ENCODE measurements around the gene ZNF521.

Gene ZNF521

DNA sequence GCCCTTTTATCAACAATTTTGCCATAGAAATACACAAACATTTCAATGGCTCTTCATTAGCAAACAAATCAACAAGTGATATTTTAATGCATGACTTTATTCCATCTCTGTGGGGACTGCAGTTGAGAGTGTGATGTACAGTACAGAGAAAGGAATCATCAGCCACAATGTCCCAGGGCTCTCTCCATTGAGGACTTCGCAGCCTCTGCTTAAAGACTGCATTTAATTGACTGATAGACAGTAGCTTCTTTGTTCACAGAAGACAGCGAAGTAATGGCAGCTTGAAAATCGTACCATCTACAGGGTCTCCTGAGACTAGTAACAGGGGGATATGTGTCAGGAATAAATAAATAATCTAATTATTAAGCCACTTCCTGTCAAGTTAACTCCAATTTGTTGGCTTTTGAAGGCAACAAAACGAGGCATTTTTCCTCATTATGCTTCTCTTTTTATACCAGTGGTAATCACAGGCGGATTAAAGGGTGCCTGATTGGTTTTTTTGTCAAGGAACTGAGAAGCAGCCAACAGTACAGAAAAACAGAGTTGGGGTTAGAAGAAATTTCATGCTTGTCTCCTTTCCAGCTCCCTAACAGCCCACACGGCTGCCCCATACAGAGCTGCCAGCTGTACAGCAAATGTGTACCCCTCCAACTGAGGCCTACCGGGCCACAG is 164.3 kb downstream of the ZNF521 start:
- TF ChIP-seq, protein P1, sequence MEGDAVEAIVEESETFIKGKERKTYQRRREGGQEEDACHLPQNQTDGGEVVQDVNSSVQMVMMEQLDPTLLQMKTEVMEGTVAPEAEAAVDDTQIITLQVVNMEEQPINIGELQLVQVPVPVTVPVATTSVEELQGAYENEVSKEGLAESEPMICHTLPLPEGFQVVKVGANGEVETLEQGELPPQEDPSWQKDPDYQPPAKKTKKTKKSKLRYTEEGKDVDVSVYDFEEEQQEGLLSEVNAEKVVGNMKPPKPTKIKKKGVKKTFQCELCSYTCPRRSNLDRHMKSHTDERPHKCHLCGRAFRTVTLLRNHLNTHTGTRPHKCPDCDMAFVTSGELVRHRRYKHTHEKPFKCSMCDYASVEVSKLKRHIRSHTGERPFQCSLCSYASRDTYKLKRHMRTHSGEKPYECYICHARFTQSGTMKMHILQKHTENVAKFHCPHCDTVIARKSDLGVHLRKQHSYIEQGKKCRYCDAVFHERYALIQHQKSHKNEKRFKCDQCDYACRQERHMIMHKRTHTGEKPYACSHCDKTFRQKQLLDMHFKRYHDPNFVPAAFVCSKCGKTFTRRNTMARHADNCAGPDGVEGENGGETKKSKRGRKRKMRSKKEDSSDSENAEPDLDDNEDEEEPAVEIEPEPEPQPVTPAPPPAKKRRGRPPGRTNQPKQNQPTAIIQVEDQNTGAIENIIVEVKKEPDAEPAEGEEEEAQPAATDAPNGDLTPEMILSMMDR (IDR thresholded peaks at IDR 0.05; ENCODE audit: low read depth, low read length) = no peak
- DNase-seq (ENCODE audit: low read depth, low spot score) = no peak
- no peak overlapping the region for H3K4me3 ChIP-seq (ENCODE audit: low read depth, low read length)
- in situ Hi-C loops (cut with HindIII; ENCODE audit: low sequenced_read_pairs) = no loop called here

- in situ Hi-C loops (cut with HindIII; ENCODE audit: low sequenced_read_pairs) = no loop called here
- no peak for DNase-seq (ENCODE audit: low read depth, low spot score)
- TF ChIP-seq, protein P1 (IDR thresholded peaks at IDR 0.05; ENCODE audit: low read depth, low read length) = no peak
- H3K4me3 ChIP-seq (ENCODE audit: low read depth, low read length) = no peak overlapping the region
These were observed 165.1 kb downstream of the ZNF521 start for GRCh38 chr18:25186871-25187270.

DNA sequence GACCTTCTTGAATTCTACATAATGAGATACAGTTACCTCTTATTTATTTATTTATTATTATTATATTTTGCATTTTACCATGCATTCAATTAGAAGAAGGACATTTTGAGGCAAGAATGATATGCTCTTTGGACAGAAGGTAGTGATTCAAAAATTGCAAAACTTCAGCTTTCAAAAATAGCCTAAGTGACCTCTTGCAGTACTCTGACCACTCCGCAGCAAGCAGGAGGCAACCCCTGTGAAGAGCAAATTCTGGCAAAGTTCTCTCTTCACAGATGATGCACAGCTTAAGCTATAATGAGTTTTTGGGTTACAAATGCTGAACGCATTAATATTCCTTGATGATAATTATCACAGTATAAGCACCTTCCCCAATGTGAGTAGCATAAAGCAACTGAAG is 170.0 kb downstream of the ZNF521 start:
- in situ Hi-C loops (cut with HindIII; ENCODE audit: low sequenced_read_pairs) = no loop called here
- DNase-seq (ENCODE audit: low read depth, low spot score) = no peak
- TF ChIP-seq, protein P1 (IDR thresholded peaks at IDR 0.05; ENCODE audit: low read depth, low read length) = no peak

DNA sequence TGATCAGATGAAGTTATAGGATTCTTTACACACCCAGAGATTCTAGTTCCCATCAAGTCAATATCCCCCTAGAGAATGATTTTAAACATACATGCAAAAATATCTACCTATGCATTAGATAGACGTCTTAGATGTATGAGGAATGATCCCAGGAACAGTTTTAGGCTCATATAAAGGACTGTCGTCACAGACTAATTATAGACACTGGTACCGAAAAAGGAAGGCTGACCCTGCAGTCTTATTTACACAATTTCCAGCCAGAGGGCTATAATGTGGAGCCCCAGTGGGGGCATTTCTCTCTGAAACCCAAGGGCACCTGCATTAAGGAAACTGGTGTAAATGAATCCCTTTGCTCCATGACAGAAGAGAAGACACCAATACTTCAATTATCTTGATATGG is 170.4 kb downstream of the ZNF521 start:
- in situ Hi-C loops (cut with HindIII; ENCODE audit: low sequenced_read_pairs) = no loop called here
- no peak overlapping the region for H3K4me3 ChIP-seq (ENCODE audit: low read depth, low read length)
- TF ChIP-seq, protein P1 (IDR thresholded peaks at IDR 0.05; ENCODE audit: low read depth, low read length) = no peak
- DNase-seq (ENCODE audit: low read depth, low spot score) = no peak

More for the DNA sequence above, 170.0 kb downstream of the ZNF521 start:
- no peak overlapping the region for H3K4me3 ChIP-seq (ENCODE audit: low read depth, low read length)

GRCh38 chr18:25180973-25181548 is 170.9 kb downstream of the ZNF521 start:
- no peak overlapping the region for H3K4me3 ChIP-seq (ENCODE audit: low read depth, low read length)
- in situ Hi-C loops (cut with HindIII; ENCODE audit: low sequenced_read_pairs) = no loop called here
- TF ChIP-seq, protein P1 (IDR thresholded peaks at IDR 0.05; ENCODE audit: low read depth, low read length) = no peak
- DNase-seq (ENCODE audit: low read depth, low spot score) = no peak

DNA sequence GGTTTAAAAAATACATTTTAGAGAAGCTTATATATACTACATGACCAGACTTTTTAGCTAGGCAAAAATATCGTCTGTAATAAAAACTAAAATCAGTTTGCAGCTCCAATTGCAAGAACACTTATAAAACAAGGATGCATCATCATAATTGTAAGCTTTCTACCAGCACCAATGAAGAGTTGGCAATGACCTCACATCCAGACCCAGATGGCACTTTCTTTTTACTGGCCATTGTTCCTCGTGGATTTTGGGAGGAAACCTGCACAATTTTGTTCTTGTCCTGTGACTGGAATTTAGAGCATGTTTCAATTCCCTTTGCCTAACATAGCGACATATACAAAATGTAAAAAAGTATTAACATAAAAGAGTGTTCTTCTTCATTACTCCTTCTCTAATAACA is 174.3 kb downstream of the ZNF521 start:
- in situ Hi-C loops (cut with HindIII; ENCODE audit: low sequenced_read_pairs) = no loop called here
- DNase-seq (ENCODE audit: low read depth, low spot score) = no peak
- TF ChIP-seq, protein P1 (IDR thresholded peaks at IDR 0.05; ENCODE audit: low read depth, low read length) = no peak
- no peak overlapping the region for H3K4me3 ChIP-seq (ENCODE audit: low read depth, low read length)
